ENCODE measurements around the gene RBM10.

Gene RBM10

DNA sequence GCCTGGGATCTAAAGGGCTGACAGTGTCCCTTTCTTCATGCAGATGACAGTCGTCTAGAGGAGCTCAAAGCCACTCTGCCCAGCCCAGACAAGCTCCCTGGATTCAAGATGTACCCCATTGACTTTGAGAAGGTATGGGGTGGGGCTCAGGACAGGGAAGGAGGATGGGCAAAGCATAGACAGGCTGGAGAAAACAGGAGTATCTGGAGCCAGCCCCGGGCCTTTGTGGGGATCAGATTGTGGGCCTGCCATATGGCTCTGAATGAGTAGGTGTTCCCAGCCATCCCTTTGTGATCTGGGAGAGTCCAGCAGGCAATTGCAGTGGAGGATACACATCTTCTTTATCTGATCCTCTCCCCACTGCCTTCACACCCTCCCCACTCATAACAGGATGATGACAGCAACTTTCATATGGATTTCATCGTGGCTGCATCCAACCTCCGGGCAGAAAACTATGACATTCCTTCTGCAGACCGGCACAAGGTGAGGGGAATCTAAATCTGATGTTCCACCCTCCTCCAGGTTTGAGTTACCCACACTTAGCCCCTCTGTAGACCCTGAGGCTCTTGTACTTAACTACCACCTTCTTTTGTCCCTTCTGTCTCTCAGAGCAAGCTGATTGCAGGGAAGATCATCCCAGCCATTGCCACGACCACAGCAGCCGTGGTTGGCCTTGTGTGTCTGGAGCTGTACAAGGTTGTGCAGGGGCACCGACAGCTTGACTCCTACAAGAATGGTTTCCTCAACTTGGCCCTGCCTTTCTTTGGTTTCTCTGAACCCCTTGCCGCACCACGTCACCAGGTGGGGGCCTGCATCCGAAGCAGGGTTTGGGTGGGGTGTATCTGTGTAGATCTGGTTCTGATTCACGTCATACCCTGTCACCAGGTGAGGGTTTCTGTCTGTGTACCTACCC is 67.6 kb downstream of the RBM10 start:
- DNase-seq (ENCODE audit: insufficient read length, low spot score) (no peak), FAIRE-seq (no peak)
- TF ChIP-seq POLR2A (IDR thresholded peaks at IDR 0.05; ENCODE audit: low read depth, low read length) (no peak), TAF1 (IDR thresholded peaks at IDR 0.05; ENCODE audit: low read depth, low read length) (no peak), PAX5 (IDR thresholded peaks at IDR 0.05; ENCODE audit: insufficient read depth, low read length, severe bottlenecking) (no peak), POU2F2 (IDR thresholded peaks at IDR 0.05; ENCODE audit: low read depth, low read length) (no peak), SPI1 (IDR thresholded peaks at IDR 0.05; ENCODE audit: low read depth, low read length) (no peak), POLR2AphosphoS5 (IDR thresholded peaks at IDR 0.05; ENCODE audit: low read depth, low read length) (no peak)

DNA sequence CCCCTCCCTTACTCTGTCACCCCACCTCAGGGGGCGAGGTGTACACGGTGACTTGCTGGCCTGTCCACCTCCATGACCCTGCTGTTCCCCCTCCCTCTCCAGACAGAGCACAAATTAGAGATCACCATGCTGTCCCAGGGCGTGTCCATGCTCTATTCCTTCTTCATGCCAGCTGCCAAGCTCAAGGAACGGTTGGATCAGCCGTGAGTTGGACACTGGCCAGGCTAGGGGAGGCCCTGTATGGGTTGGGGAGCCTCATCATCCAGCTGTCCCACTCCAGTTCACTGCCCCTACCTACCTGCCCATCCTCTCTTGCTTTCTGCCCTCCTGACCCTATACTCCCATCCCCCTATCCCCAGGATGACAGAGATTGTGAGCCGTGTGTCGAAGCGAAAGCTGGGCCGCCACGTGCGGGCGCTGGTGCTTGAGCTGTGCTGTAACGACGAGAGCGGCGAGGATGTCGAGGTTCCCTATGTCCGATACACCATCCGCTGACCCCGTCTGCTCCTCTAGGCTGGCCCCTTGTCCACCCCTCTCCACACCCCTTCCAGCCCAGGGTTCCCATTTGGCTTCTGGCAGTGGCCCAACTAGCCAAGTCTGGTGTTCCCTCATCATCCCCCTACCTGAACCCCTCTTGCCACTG is 69.5 kb downstream of the RBM10 start:
- TF ChIP-seq SPI1 (IDR thresholded peaks at IDR 0.05; ENCODE audit: low read depth, low read length) (no peak), POLR2A (IDR thresholded peaks at IDR 0.05; ENCODE audit: low read depth, low read length) (no peak), PAX5 (IDR thresholded peaks at IDR 0.05; ENCODE audit: insufficient read depth, low read length, severe bottlenecking) (no peak), POU2F2 (IDR thresholded peaks at IDR 0.05; ENCODE audit: low read depth, low read length) (no peak), POLR2AphosphoS5 (IDR thresholded peaks at IDR 0.05; ENCODE audit: low read depth, low read length) (no peak), TAF1 (IDR thresholded peaks at IDR 0.05; ENCODE audit: low read depth, low read length) (no peak)
- FAIRE-seq (no peak), DNase-seq (ENCODE audit: insufficient read length, low spot score) (no peak)

DNA sequence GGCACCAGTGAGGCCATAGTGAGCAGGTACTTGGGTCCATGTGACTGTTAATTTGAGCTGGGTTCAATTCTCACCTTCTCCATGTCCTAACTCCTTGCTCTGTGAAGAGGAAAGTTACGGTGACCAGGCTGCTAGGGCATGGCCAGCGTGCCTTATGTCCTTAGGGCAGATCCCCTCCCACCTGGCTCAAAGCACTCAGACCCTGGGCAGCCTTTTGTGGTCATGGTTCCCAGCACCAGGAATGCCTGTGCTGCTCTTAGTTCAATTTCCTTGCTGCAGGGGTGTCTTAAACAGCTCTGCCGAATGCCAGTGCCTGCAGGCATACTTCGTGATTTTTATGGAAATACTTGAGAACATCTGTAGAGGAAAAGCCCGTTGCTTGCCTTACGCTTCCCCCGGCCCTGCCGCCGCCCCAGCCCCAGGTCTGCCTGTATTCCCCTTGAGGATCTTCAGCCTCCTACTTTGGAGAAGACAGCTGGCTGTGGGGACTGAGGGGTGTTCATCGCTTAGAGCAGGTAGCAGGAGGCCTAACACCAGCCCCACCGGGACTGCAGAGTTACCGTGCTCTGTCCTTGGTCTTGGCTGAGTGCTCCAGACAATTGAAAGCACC is 70.4 kb downstream of the RBM10 start:
- TF ChIP-seq PAX5 (IDR thresholded peaks at IDR 0.05; ENCODE audit: insufficient read depth, low read length, severe bottlenecking) (no peak), POLR2A (IDR thresholded peaks at IDR 0.05; ENCODE audit: low read depth, low read length) (no peak), POLR2AphosphoS5 (IDR thresholded peaks at IDR 0.05; ENCODE audit: low read depth, low read length) (no peak), POU2F2 (IDR thresholded peaks at IDR 0.05; ENCODE audit: low read depth, low read length) (no peak), TAF1 (IDR thresholded peaks at IDR 0.05; ENCODE audit: low read depth, low read length) (no peak), SPI1 (IDR thresholded peaks at IDR 0.05; ENCODE audit: low read depth, low read length) (no peak)
- no peak for FAIRE-seq

DNA sequence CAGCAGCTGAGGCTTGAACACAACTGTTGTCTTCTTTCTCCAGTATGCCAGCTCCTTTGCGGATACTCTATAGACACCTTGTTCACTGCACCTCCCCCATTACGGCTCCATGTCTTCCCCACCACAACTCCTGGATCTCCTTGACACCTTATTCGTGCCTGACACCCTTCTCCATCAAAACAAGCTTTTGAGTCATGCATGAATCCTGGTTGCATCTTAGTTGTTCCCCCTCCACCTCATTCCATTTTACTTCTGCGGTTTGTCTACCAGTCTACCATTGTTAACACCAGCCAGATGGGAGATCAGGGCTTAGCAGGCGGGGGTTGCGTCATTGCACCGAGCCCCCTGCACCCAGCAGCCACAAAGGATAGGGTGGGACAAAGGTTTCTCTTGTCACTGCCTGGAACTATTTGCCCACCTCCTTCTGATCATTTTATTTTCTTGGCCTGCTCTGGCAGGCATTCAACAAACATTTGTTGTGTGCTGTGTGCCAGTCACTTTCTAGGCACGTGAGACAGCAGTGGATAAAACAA is 71.4 kb downstream of the RBM10 start:
- FAIRE-seq (no peak), DNase-seq (ENCODE audit: insufficient read length, low spot score) (no peak)
- TF ChIP-seq POLR2A (IDR thresholded peaks at IDR 0.05; ENCODE audit: low read depth, low read length) (no peak), POLR2AphosphoS5 (IDR thresholded peaks at IDR 0.05; ENCODE audit: low read depth, low read length) (no peak), PAX5 (IDR thresholded peaks at IDR 0.05; ENCODE audit: insufficient read depth, low read length, severe bottlenecking) (no peak), POU2F2 (IDR thresholded peaks at IDR 0.05; ENCODE audit: low read depth, low read length) (no peak), TAF1 (IDR thresholded peaks at IDR 0.05; ENCODE audit: low read depth, low read length) (no peak), SPI1 (IDR thresholded peaks at IDR 0.05; ENCODE audit: low read depth, low read length) (no peak)

More for the DNA sequence above, 70.4 kb downstream of the RBM10 start:
- no peak for DNase-seq (ENCODE audit: insufficient read length, low spot score)

DNA sequence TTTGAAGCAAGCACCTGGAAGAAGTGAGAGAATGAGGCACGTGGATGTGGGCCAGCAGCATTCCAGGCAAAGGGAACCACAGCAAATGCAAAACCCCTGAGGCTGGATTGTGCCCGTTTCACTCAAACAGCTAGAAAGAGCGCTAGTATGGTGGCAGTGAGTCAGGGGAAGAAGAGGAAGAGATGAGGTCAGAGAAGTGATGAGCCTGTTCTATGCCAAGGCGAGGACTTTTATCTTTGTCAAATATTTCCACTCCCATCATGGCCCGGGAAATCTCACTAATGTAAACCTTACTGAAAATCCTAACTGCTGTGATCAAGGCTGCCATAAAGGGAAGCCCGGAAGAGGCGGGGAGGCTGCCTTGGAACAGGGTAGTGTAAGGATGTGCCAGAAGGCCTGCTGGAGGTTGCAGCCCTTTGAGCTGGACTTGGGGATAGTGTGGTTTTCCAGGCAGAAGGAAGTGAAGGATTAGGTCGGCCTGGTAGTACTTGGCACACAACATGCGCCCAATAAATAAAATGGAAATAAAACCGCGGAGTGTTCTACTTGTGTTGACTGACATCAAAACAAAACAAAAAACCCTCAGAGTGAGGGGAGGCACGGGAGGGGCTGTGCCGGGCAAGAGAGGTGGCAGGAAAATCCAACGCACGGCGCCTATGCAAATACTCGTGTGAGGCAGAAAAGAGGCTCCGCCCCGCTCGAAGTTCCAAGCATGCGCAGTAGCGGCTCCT is 72.3 kb downstream of the RBM10 start:
- DNase-seq (ENCODE audit: insufficient read length, low spot score) (no peak), FAIRE-seq (no peak)
- no peak for TF ChIP-seq POLR2A (IDR thresholded peaks at IDR 0.05; ENCODE audit: low read depth, low read length)
- TF ChIP-seq POLR2AphosphoS5 (IDR thresholded peaks at IDR 0.05; ENCODE audit: low read depth, low read length), result no peak
- TF ChIP-seq POU2F2 (IDR thresholded peaks at IDR 0.05; ENCODE audit: low read depth, low read length), result peak; percentile 64; the same call in 1 of the 2 replicates
- TF ChIP-seq SPI1 (IDR thresholded peaks at IDR 0.05; ENCODE audit: low read depth, low read length), result no peak
- TF ChIP-seq PAX5 (IDR thresholded peaks at IDR 0.05; ENCODE audit: insufficient read depth, low read length, severe bottlenecking), result no peak
- TF ChIP-seq TAF1 (IDR thresholded peaks at IDR 0.05; ENCODE audit: low read depth, low read length), result no peak

DNA sequence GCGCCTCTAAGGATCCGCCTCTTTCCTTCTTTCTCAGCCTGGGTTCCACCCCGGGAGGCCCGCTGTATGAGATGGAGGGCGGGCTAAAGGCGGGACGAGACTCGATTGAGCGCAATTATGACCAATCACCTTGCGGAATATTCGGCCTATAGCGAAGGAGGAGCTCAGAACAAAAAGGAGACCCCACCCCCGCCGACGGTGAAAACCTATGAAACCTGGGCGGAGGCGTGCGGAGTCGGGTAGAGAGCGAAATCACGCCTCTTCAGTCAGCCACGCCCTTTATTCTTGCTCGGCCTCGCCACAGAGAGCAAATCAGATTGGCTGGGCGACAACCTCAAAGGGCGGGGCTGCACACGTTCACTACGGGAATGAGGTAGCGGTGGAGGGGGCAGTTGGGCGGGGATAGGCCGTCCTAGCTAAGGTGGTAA is 72.8 kb downstream of the RBM10 start:
- no peak; the same call in 1 of the 2 replicates for TF ChIP-seq TAF1 (IDR thresholded peaks at IDR 0.05; ENCODE audit: low read depth, low read length)
- 0 out of 2 replicates have a peak, but pooled peaks have one; percentile 34 for TF ChIP-seq POU2F2 (IDR thresholded peaks at IDR 0.05; ENCODE audit: low read depth, low read length)
- peak; percentile 99 for FAIRE-seq

DNA sequence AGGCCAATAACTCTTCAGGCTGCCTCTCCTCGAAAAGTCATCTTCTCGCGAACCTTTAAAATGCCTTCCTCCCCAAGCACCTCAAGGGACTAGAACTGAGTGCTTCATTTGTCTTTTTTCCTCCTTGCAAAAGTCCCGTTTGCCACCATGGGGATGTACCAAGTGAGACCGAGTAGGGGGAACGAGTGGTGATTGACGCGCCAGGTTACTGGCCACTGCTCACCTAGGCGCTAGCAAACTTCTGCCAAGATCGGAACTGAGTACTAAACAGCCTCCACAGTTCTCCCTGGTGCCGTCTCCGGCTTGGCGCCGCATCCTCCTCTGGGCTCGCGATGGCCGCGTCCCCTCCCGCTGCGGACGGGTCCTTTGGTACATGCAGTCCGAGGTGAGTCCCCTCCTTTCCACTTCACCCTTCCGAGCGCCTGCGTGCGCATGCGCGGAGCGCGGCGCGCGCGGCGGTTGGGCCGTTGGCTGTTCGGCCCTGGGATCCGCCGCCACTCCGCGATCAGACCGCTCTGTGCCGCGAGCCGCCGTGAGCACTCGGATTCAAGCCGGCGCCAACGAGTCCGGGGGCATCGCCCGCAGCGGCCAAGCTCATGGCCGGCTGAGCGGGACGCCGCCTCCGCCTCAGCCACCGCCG is 73.4 kb downstream of the RBM10 start, which contains the start of gene CDK16:
CDK16 (plus strand) TSS at position 402 of the 640 bp plus-strand sequence. CDS start 4,877 bp downstream, outside the sequence.
- TF ChIP-seq SPI1 (IDR thresholded peaks at IDR 0.05; ENCODE audit: low read depth, low read length) (no peak), POU2F2 (IDR thresholded peaks at IDR 0.05; ENCODE audit: low read depth, low read length) (no peak), POLR2A (IDR thresholded peaks at IDR 0.05; ENCODE audit: low read depth, low read length) (peak; percentile 63; the same call in 1 of the 2 replicates)
- DNase-seq (ENCODE audit: insufficient read length, low spot score) (peak; percentile 71), FAIRE-seq (no peak)

More for the DNA sequence above, 72.8 kb downstream of the RBM10 start:
- DNase-seq (ENCODE audit: insufficient read length, low spot score), result peak; percentile 68
